GM21528 (cell line): ENCODE measurements around the gene ABLIM3.
"Not testable (repeated sequence)": the region's sequence is repeated elsewhere in the genome, so short reads cannot be mapped to it uniquely, and the experiment has no call there.

Source experiments
- ATAC-seq: cut with Tn5 transposase; IDR thresholded peaks from one replicate; pipeline ENCODE4 v1.9.1; 2021; ENCODE audit warnings: mild to moderate bottlenecking, moderate library complexity; ENCODE audit not compliant: unreplicated experiment, low FRiP score

ABLIM3 gene

GRCh38 chr5:149247726-149248125 lies 106.4 kb downstream of the ABLIM3 start:
- no peak for ATAC-seq

GRCh38 chr5:149251546-149251945 lies 110.3 kb downstream of the ABLIM3 start:
- ATAC-seq, result no peak

GRCh38 chr5:149254506-149254905 lies 113.2 kb downstream of the ABLIM3 start:
- no peak for ATAC-seq

GRCh38 chr5:149256451-149256850 lies 115.2 kb downstream of the ABLIM3 start:
- no peak for ATAC-seq

- no peak for ATAC-seq
Observed at GRCh38 chr5:149257131-149257530, 115.8 kb downstream of the ABLIM3 start.

- no peak for ATAC-seq
Observed at GRCh38 chr5:149257889-149258705, 116.8 kb downstream of the ABLIM3 start.

- no peak for ATAC-seq
Observed at GRCh38 chr5:149260761-149261160, 119.5 kb downstream of the ABLIM3 start.

- no peak for ATAC-seq
Observed at GRCh38 chr5:149261246-149261645, 120.0 kb downstream of the ABLIM3 start.

- ATAC-seq, result no peak
Observed at GRCh38 chr5:149262315-149262714, 121.0 kb downstream of the ABLIM3 start.

- no peak for ATAC-seq
Observed at GRCh38 chr5:149264439-149265067, 123.3 kb downstream of the ABLIM3 start.

- no peak for ATAC-seq
Observed at GRCh38 chr5:149265068-149265465, 123.8 kb downstream of the ABLIM3 start.

GRCh38 chr5:149265597-149265996 lies 124.3 kb downstream of the ABLIM3 start:
- ATAC-seq, result no peak

- ATAC-seq, result no peak
Observed at GRCh38 chr5:149267241-149267973, 126.1 kb downstream of the ABLIM3 start.

- ATAC-seq, result peak; percentile 62
Observed at GRCh38 chr5:149268928-149269557, 127.8 kb downstream of the ABLIM3 start.

GRCh38 chr5:149271195-149271715 lies 130.0 kb downstream of the ABLIM3 start:
- no peak for ATAC-seq

- no peak for ATAC-seq
Observed at GRCh38 chr5:149271716-149272563, 130.6 kb downstream of the ABLIM3 start, which contains the start of gene AFAP1L1. Gene AFAP1L1 (plus strand): TSS chr5:149271859. CDS start chr5:149271969, 110 bp downstream.

GRCh38 chr5:149272781-149273180 lies 131.5 kb downstream of the ABLIM3 start:
- ATAC-seq, result not testable (repeated sequence)

- ATAC-seq, result no peak
Observed at GRCh38 chr5:149273237-149273636, 131.9 kb downstream of the ABLIM3 start.

GRCh38 chr5:149273950-149274349 lies 132.7 kb downstream of the ABLIM3 start:
- no peak for ATAC-seq

GRCh38 chr5:149274939-149275338 lies 133.6 kb downstream of the ABLIM3 start:
- ATAC-seq, result no peak
